ENCODE data around the gene SHMT2. TPM values are rescaled to one million over a fixed set of nuclear protein-coding genes. Genes with fewer than 3 reads are reported as not detected.

SHMT2 gene
- total and polyA plus RNA-seq, 2 of the 13 experiments (the other 11 are each of a cell fraction or from before 2014, with no cell fraction given), result 181 to 393 TPM

DNA sequence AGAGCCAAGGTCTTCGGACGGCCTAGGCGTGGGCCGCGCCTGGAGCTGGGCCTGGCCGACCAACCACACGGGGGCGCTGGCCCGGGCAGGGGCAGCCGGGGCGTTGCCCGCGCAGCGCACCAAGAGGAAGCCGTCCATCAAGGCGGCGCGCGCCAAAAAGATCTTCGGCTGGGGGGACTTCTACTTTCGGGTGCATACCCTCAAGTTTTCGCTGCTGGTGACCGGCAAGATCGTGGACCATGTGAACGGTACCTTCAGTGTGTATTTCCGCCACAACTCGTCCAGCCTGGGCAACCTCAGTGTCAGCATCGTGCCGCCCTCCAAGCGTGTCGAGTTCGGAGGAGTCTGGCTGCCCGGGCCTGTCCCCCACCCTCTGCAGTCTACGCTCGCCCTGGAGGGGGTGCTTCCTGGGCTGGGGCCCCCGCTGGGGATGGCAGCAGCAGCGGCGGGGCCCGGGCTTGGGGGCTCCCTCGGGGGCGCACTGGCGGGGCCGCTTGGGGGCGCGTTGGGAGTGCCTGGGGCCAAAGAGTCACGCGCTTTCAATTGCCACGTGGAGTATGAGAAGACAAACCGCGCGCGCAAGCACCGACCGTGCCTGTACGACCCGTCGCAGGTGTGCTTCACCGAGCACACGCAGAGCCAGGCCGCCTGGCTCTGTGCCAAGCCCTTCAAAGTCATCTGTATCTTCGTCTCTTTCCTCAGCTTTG is 4.4 kb upstream of the SHMT2 start (continued):
- TF ChIP-seq, protein P1, sequence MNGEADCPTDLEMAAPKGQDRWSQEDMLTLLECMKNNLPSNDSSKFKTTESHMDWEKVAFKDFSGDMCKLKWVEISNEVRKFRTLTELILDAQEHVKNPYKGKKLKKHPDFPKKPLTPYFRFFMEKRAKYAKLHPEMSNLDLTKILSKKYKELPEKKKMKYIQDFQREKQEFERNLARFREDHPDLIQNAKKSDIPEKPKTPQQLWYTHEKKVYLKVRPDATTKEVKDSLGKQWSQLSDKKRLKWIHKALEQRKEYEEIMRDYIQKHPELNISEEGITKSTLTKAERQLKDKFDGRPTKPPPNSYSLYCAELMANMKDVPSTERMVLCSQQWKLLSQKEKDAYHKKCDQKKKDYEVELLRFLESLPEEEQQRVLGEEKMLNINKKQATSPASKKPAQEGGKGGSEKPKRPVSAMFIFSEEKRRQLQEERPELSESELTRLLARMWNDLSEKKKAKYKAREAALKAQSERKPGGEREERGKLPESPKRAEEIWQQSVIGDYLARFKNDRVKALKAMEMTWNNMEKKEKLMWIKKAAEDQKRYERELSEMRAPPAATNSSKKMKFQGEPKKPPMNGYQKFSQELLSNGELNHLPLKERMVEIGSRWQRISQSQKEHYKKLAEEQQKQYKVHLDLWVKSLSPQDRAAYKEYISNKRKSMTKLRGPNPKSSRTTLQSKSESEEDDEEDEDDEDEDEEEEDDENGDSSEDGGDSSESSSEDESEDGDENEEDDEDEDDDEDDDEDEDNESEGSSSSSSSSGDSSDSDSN (CRISPR knock-in tag; IDR thresholded peaks at IDR 0.05), result peak; percentile 74
- no peak for TF ChIP-seq JUN (CRISPR knock-in tag; IDR thresholded peaks at IDR 0.05)
- no peak for TF ChIP-seq ZNF350 (CRISPR knock-in tag; IDR thresholded peaks at IDR 0.05; ENCODE audit: borderline replicate concordance, low read depth)
- TF ChIP-seq ATAD3A (CRISPR knock-in tag; IDR thresholded peaks at IDR 0.05), result no peak
- TF ChIP-seq, protein P2, sequence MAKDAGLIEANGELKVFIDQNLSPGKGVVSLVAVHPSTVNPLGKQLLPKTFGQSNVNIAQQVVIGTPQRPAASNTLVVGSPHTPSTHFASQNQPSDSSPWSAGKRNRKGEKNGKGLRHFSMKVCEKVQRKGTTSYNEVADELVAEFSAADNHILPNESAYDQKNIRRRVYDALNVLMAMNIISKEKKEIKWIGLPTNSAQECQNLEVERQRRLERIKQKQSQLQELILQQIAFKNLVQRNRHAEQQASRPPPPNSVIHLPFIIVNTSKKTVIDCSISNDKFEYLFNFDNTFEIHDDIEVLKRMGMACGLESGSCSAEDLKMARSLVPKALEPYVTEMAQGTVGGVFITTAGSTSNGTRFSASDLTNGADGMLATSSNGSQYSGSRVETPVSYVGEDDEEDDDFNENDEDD (CRISPR knock-in tag; IDR thresholded peaks at IDR 0.05; ENCODE audit: borderline replicate concordance), result peak; percentile 12; the same call in 1 of the 2 replicates
- TF ChIP-seq STAG1 (CRISPR knock-in tag; IDR thresholded peaks at IDR 0.05), result peak; percentile 39
- no peak for TF ChIP-seq ZNF180 (CRISPR knock-in tag; IDR thresholded peaks at IDR 0.05; ENCODE audit: borderline replicate concordance, low read depth)
- TF ChIP-seq, protein P3, sequence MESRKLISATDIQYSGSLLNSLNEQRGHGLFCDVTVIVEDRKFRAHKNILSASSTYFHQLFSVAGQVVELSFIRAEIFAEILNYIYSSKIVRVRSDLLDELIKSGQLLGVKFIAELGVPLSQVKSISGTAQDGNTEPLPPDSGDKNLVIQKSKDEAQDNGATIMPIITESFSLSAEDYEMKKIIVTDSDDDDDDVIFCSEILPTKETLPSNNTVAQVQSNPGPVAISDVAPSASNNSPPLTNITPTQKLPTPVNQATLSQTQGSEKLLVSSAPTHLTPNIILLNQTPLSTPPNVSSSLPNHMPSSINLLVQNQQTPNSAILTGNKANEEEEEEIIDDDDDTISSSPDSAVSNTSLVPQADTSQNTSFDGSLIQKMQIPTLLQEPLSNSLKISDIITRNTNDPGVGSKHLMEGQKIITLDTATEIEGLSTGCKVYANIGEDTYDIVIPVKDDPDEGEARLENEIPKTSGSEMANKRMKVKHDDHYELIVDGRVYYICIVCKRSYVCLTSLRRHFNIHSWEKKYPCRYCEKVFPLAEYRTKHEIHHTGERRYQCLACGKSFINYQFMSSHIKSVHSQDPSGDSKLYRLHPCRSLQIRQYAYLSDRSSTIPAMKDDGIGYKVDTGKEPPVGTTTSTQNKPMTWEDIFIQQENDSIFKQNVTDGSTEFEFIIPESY (CRISPR knock-in tag; IDR thresholded peaks at IDR 0.05), result peak; percentile 91
- peak; percentile 29 for TF ChIP-seq XRCC5 (optimal IDR thresholded peaks at IDR 0.05; ENCODE audit: low read length)
- no peak for TF ChIP-seq SMARCE1 (IDR thresholded peaks at IDR 0.05; ENCODE audit: borderline replicate concordance)
- TF ChIP-seq ZNF7 (CRISPR knock-in tag; IDR thresholded peaks at IDR 0.05), result no peak
- TF ChIP-seq RAD21 (CRISPR knock-in tag; IDR thresholded peaks at IDR 0.05), result peak; percentile 65; the same call in 1 of the 2 replicates
- no peak for TF ChIP-seq NR2C2 (CRISPR knock-in tag; IDR thresholded peaks at IDR 0.05; ENCODE audit: borderline replicate concordance)
- TF ChIP-seq ZBTB38 (CRISPR knock-in tag; IDR thresholded peaks at IDR 0.05), result peak; percentile 51; the same call in 1 of the 2 replicates
- no peak for TF ChIP-seq HIVEP1 (CRISPR knock-in tag; IDR thresholded peaks at IDR 0.05)
- peak; percentile 96 for TF ChIP-seq ZNF777 (CRISPR knock-in tag; IDR thresholded peaks at IDR 0.05)
- TF ChIP-seq ZFY (CRISPR knock-in tag; IDR thresholded peaks at IDR 0.05), result peak; percentile 67; the same call in 1 of the 2 replicates
- peak; percentile 67; the same call in 1 of the 2 replicates for TF ChIP-seq LCORL (IDR thresholded peaks at IDR 0.05)
- no peak for TF ChIP-seq LCORL (CRISPR knock-in tag; IDR thresholded peaks at IDR 0.05)
- TF ChIP-seq, protein P4, sequence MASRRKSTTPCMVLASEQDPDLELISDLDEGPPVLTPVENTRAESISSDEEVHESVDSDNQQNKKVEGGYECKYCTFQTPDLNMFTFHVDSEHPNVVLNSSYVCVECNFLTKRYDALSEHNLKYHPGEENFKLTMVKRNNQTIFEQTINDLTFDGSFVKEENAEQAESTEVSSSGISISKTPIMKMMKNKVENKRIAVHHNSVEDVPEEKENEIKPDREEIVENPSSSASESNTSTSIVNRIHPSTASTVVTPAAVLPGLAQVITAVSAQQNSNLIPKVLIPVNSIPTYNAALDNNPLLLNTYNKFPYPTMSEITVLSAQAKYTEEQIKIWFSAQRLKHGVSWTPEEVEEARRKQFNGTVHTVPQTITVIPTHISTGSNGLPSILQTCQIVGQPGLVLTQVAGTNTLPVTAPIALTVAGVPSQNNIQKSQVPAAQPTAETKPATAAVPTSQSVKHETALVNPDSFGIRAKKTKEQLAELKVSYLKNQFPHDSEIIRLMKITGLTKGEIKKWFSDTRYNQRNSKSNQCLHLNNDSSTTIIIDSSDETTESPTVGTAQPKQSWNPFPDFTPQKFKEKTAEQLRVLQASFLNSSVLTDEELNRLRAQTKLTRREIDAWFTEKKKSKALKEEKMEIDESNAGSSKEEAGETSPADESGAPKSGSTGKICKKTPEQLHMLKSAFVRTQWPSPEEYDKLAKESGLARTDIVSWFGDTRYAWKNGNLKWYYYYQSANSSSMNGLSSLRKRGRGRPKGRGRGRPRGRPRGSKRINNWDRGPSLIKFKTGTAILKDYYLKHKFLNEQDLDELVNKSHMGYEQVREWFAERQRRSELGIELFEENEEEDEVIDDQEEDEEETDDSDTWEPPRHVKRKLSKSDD (CRISPR knock-in tag; IDR thresholded peaks at IDR 0.05; ENCODE audit: low read depth), result 0 out of 2 replicates have a peak, but pooled peaks have one; percentile 50
- 0 out of 2 replicates have a peak, but pooled peaks have one; percentile 44 for TF ChIP-seq KLF12 (CRISPR knock-in tag; IDR thresholded peaks at IDR 0.05; ENCODE audit: borderline replicate concordance)

Data from HepG2 (cell line).